ENCODE results near the gene RAB14.

DNA sequence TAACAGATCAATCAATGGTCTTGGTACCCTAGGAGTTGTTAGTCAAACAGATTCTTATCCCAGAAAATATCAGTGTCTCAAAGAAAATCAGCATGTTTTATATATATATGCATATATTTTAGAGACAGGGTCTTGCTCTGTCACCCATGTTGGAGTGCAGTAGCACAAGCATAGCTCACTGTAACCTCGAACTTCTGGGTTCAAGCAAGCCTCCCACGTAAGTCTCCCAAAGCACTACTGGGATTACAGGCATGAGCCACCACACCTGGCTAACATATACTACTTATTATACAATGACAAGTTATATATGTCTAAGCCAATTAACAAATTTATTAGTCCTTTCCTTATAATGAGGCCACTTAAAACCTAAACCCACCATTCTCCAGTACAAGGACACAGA is 10.4 kb downstream of the RAB14 start:
- TF ChIP-seq POLR2AphosphoS5 (IDR thresholded peaks at IDR 0.05; ENCODE audit: low read depth, low read length) = no peak
- TF ChIP-seq SMC3 (IDR thresholded peaks at IDR 0.05; ENCODE audit: low read depth, low read length) = no peak
- no peak for TF ChIP-seq USF2 (IDR thresholded peaks at IDR 0.05; ENCODE audit: borderline replicate concordance, low read depth, low read length)
- no peak for TF ChIP-seq CTCF (IDR thresholded peaks at IDR 0.05)
- no peak for TF ChIP-seq FOXM1 (IDR thresholded peaks at IDR 0.05; ENCODE audit: low read depth)
- no peak for TF ChIP-seq TAF1 (IDR thresholded peaks at IDR 0.05; ENCODE audit: borderline replicate concordance, low read depth, low read length)
- no peak for TF ChIP-seq EP300 (IDR thresholded peaks at IDR 0.05; ENCODE audit: borderline replicate concordance in 1 of 2, low read depth in 1 of 2, low read length in 1 of 2)
- TF ChIP-seq, protein P1, sequence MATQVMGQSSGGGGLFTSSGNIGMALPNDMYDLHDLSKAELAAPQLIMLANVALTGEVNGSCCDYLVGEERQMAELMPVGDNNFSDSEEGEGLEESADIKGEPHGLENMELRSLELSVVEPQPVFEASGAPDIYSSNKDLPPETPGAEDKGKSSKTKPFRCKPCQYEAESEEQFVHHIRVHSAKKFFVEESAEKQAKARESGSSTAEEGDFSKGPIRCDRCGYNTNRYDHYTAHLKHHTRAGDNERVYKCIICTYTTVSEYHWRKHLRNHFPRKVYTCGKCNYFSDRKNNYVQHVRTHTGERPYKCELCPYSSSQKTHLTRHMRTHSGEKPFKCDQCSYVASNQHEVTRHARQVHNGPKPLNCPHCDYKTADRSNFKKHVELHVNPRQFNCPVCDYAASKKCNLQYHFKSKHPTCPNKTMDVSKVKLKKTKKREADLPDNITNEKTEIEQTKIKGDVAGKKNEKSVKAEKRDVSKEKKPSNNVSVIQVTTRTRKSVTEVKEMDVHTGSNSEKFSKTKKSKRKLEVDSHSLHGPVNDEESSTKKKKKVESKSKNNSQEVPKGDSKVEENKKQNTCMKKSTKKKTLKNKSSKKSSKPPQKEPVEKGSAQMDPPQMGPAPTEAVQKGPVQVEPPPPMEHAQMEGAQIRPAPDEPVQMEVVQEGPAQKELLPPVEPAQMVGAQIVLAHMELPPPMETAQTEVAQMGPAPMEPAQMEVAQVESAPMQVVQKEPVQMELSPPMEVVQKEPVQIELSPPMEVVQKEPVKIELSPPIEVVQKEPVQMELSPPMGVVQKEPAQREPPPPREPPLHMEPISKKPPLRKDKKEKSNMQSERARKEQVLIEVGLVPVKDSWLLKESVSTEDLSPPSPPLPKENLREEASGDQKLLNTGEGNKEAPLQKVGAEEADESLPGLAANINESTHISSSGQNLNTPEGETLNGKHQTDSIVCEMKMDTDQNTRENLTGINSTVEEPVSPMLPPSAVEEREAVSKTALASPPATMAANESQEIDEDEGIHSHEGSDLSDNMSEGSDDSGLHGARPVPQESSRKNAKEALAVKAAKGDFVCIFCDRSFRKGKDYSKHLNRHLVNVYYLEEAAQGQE (IDR thresholded peaks at IDR 0.05; ENCODE audit: low read depth, low read length) = no peak
- no peak for TF ChIP-seq RCOR1 (IDR thresholded peaks at IDR 0.05; ENCODE audit: low read length)

Measured in SK-N-SH (cell line).